Esophagus squamous epithelium (tissue), 5 donors: ENCODE measurements around the gene TIMP2. TPM values are rescaled to one million over a fixed set of nuclear protein-coding genes. Genes with fewer than 3 reads are reported as not detected.
A peak's percentile ranks its signal among the peaks of the same experiment; 100 is the strongest.
"Not testable (repeated sequence)": the region's sequence is repeated elsewhere in the genome, so short reads cannot be mapped to it uniquely, and the experiment has no call there.

ENCODE experiments used
- DNase-seq: peaks from one replicate; lab custom pipeline; 2025; lab: John Stamatoyannopoulos, UW
- H3K27ac ChIP-seq, 4 donors: fragments of 200-600 bp; sonication (generic); one replicate each; pipeline ENCODE4 v1.5.1; 2016 to 2019; ENCODE audit warnings: mild to moderate bottlenecking in 1 of 4
- H3K27me3 ChIP-seq, 4 donors: fragments of 200-600 bp; sonication (generic); 1 replicate in 3 of 4; 2 replicates in 1 of 4; pipeline versions ENCODE4 v1.5.1 to v1.6.0; 2017 to 2021; ENCODE audit warnings: antibody characterized with exemption in 1 of 4
- H3K36me3 ChIP-seq, 3 donors: fragments of 200-600 bp; sonication (generic); one replicate each; pipeline ENCODE4 v1.5.1; 2016 to 2019
- H3K4me1 ChIP-seq, 3 donors: fragments of 200-600 bp; sonication (generic); one replicate each; pipeline ENCODE4 v1.5.1; 2017 to 2019
- H3K4me3 ChIP-seq, 4 donors: fragments of 200-600 bp; sonication (generic); 1 replicate in 3 of 4; 2 replicates in 1 of 4; pipeline ENCODE4 v1.5.1; 2016 to 2019; ENCODE audit warnings: mild to moderate bottlenecking in 2 of 4, moderate library complexity in 1 of 4
- H3K9me3 ChIP-seq, 3 donors: fragments of 200-600 bp; sonication (generic); one replicate each; pipeline ENCODE4 v1.5.1; 2016 to 2019
- CTCF ChIP-seq, 6 experiments: fragments of 450-650 bp in 4 of 6; fragments of 200-600 bp in 2 of 6; sonication (generic) in 2 of 6; IDR thresholded peaks; one replicate each; pipeline ENCODE4 v1.5.1; 2016 to 2019; ENCODE audit warnings: antibody characterized with exemption in 6 of 6, mild to moderate bottlenecking in 4 of 6, moderate library complexity in 4 of 6
- POLR2A ChIP-seq, 4 donors: fragments of 450-650 bp; IDR thresholded peaks; one replicate each; pipeline ENCODE4 v1.6.1; 2017; ENCODE audit warnings: antibody characterized with exemption in 4 of 4, mild to moderate bottlenecking in 4 of 4, moderate library complexity in 3 of 4
- WGBS, 2 donors: methylation state at CpG; one replicate each; pipeline ENCODE4 v1.1.5; 2018; 5-methylcytosine and 5-hydroxymethylcytosine counted together
- intact Hi-C: fragments of 100-400 bp; cut with DNase I; formaldehyde crosslinking; loops from one replicate; pipeline ENCODE4 v1.15.0; 2022
- total RNA-seq, 4 donors: library from RNA; depleted of rRNA; stranded (reverse); fragments of >200 nt; gene quantifications; one replicate each; pipeline ENCODE4 v1.1.0, GENCODE V29; 2016
- donor health status: DM: yes; HTN: yes; CAD: no.

TIMP2 gene
- total RNA-seq, 4 donors from 2014 or later: 6.1 to 154 (median 28.2) TPM

- Histone ChIP-seq H3K27ac (no peak overlapping the region), H3K9me3 (no peaks in the 10 kb centered on the region), H3K27me3 (no peaks in the 10 kb centered on the region), H3K4me1 (peaks cover 9 to 94% (median 73%) of the 10 kb centered on the region in 3 donors), H3K36me3 (no peaks in the 10 kb centered on the region), H3K4me3 (no peak overlapping the region)
- TF ChIP-seq POLR2A (IDR thresholded peaks at IDR 0.05): no peak
- TF ChIP-seq CTCF (IDR thresholded peaks at IDR 0.05): no peak
- 71 to 74% methylated on average over 6 of the region's 6 CpGs for WGBS, 2 donors
- DNase-seq: no peak
- intact Hi-C loops: no loop called here
Observed at GRCh38 chr17:78892936-78893379, 32.2 kb downstream of the TIMP2 start.

DNA sequence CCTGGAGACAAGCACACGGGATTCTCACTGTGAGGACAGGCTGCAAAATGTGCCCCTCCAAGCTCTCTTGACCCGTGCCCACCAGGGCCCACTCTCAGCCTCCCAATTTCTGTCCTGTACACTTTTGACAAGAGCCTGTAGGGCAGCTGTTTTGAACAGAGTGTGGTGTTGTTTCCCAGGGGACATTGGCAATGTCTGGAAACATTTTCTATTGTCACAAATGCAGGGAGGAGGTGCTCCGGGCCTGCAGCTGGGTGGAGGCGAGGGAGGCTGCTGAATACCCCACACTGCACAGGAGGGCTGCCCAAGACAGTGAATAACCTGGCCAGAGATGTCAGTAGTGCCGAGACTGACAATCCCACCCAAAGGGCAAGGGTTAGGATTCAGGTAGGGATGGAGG lies 32.7 kb downstream of the TIMP2 start:
- H3K27ac ChIP-seq: peak overlapping the region in 1 of 4 donors; percentile 65

GRCh38 chr17:78892062-78892456 lies 33.1 kb downstream of the TIMP2 start:
- Histone ChIP-seq H3K27ac (peak overlapping the region in 2 of 4 donors; percentile 9 to 65), H3K9me3 (no peaks in the 10 kb centered on the region), H3K27me3 (no peaks in the 10 kb centered on the region), H3K36me3 (no peaks in the 10 kb centered on the region), H3K4me1 (peaks cover 8 to 86% (median 68%) of the 10 kb centered on the region in 3 donors), H3K4me3 (no peak overlapping the region)
- TF ChIP-seq POLR2A (IDR thresholded peaks at IDR 0.05) (no peak), CTCF (IDR thresholded peaks at IDR 0.05) (no peak)
- WGBS, 2 donors: 67 to 88% methylated on average over 3 to 10 of the region's 14 CpGs
- DNase-seq: no peak
- intact Hi-C loops: no loop called here

More for the DNA sequence above, 32.7 kb downstream of the TIMP2 start:
- no peaks in the 10 kb centered on the region for H3K27me3 ChIP-seq
- TF ChIP-seq CTCF (IDR thresholded peaks at IDR 0.05): no peak
- no peak for TF ChIP-seq POLR2A (IDR thresholded peaks at IDR 0.05)
- no peak for DNase-seq
- no peak overlapping the region for H3K4me3 ChIP-seq
- 53 to 67% methylated on average over 3 to 5 of the region's 5 CpGs for WGBS, 2 donors
- peaks cover 9 to 90% (median 71%) of the 10 kb centered on the region in 3 donors for H3K4me1 ChIP-seq
- H3K9me3 ChIP-seq: no peaks in the 10 kb centered on the region
- intact Hi-C loops: no loop called here
- H3K36me3 ChIP-seq: no peaks in the 10 kb centered on the region

DNA sequence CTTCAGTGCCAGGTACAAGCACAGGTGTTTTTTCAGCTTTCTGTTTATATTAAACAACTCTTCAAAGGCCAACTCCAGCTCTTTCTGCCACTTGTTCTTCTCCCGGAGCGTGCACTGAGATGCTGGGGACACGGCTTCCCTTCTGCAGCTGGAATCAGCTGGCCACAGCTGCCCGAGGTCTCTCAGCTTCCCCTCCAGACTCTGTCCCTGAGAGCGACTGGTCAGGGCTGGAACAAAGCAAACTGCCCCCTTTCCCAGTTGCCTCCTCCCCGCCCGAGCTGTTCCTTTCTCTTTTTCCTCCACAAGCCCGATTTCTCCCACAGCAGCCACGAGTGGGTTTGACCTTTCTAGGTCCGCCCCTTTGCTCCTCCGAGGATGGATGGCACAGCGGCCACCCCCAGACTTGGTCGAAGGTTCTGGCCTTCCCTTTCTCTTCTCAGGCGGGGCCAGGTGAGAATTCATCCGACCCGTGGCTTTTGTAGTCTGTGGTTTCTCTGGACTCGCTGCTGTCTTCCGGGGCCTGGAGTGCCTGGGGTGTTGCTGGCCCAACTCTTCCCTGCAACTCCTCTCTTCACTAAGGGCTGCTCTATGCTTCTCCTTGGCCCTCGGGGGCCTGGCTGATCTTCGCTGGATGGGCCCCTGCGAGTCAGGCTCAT lies 33.7 kb downstream of the TIMP2 start:
- peak overlapping the region in 3 of 4 donors; percentile 11 to 65 (median 44) for H3K27ac ChIP-seq
- intact Hi-C loops: no loop called here
- H3K9me3 ChIP-seq: no peaks in the 10 kb centered on the region
- H3K4me1 ChIP-seq: peaks cover 4 to 86% (median 62%) of the 10 kb centered on the region in 3 donors
- DNase-seq: no peak
- TF ChIP-seq CTCF (IDR thresholded peaks at IDR 0.05) (no peak), POLR2A (IDR thresholded peaks at IDR 0.05) (no peak)
- no peaks in the 10 kb centered on the region for H3K27me3 ChIP-seq
- H3K4me3 ChIP-seq: no peak overlapping the region
- no peaks in the 10 kb centered on the region for H3K36me3 ChIP-seq
- 61 to 73% methylated on average over 14 to 16 of the region's 21 CpGs for WGBS, 2 donors

GRCh38 chr17:78890498-78890897 lies 34.7 kb downstream of the TIMP2 start:
- peak; percentile 41 for DNase-seq
- intact Hi-C loops: no loop called here
- TF ChIP-seq CTCF (IDR thresholded peaks at IDR 0.05) (no peak), POLR2A (IDR thresholded peaks at IDR 0.05) (peak in 1 of 4 donors; percentile 42)
- 58 to 74% methylated on average over 12 to 15 of the region's 16 CpGs for WGBS, 2 donors
- Histone ChIP-seq H3K27me3 (no peaks in the 10 kb centered on the region), H3K4me1 (peaks cover 6 to 86% (median 58%) of the 10 kb centered on the region in 3 donors), H3K4me3 (no peak overlapping the region), H3K36me3 (no peaks in the 10 kb centered on the region), H3K9me3 (no peaks in the 10 kb centered on the region), H3K27ac (peak overlapping the region in 3 of 4 donors; percentile 15 to 65 (median 44))

DNA sequence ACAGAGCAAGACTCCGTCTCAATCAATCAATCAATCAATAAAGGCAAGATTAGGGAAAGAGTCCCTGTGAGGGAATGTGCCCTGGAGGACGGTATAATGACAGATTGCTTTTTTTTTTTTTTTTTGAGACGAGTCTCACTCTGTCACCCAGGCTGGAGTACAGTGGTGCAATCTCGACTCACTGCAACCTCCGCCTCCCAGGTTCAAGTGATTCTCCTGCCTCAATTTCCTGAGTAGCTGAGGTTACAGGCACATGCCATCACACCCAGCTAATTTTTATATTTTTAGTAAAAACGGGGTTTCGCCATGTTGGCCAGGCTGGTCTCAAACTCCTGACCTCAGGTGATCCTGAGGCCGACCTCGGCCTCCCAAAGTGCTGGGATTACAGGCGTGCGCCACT lies 35.1 kb downstream of the TIMP2 start:
- H3K9me3 ChIP-seq, H3K4me3 ChIP-seq, H3K27me3 ChIP-seq, DNase-seq, H3K36me3 ChIP-seq, intact Hi-C loops: not testable (repeated sequence)
- Histone ChIP-seq H3K27ac (peak overlapping the region in 3 of 4 donors; percentile 15 to 65 (median 44)), H3K4me1 (peaks cover 6 to 86% (median 59%) of the 10 kb centered on the region in 3 donors)
- 66 to 76% methylated on average over 9 to 11 of the region's 11 CpGs for WGBS, 2 donors
